Thyroid gland (tissue), 4 donors: ENCODE results near the gene SORT1.

ENCODE experiments used
- CTCF ChIP-seq, 6 experiments: fragments of 200-600 bp in 3 of 6; fragments of 450-650 bp in 3 of 6; sonication (generic) in 3 of 6; IDR thresholded peaks; one replicate each; pipeline ENCODE4 v1.5.1; 2016 to 2019; ENCODE audit warnings: antibody characterized with exemption in 6 of 6, mild to moderate bottlenecking in 2 of 6, inconsistent platforms in 1 of 6, moderate library complexity in 1 of 6
- POLR2A ChIP-seq, 2 donors: fragments of 450-650 bp; IDR thresholded peaks; one replicate each; pipeline ENCODE4 v1.6.1; 2017; ENCODE audit warnings: antibody characterized with exemption in 2 of 2, mild to moderate bottlenecking in 2 of 2, moderate library complexity in 1 of 2

DNA sequence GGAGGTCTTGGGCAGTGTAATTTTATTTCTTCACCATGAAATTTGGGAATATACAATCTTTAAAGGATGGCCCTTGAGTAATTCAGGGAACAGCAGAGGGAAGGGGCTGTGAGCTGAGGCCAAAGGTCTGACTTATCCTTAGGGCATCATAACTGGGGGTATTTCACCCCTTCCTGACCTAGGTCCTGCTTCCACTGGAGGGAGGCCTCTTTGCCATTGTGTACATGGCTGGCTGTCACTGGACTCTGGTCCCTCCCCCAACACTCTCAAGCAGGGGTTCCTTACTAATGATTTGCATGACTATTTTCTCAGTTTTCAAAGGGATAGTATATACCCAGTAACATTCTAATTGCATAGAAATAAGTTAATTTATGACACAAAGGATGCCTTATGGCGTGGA lies 107.6 kb downstream of the SORT1 start:
- no peak for TF ChIP-seq CTCF (IDR thresholded peaks at IDR 0.05)
- TF ChIP-seq POLR2A (IDR thresholded peaks at IDR 0.05) = no peak
